ENCODE results near the gene OR2AJ1.

- TF ChIP-seq BACH2 (CRISPR knock-in tag; IDR thresholded peaks at IDR 0.05; ENCODE audit: borderline replicate concordance): no peak
- TF ChIP-seq, protein P1, sequence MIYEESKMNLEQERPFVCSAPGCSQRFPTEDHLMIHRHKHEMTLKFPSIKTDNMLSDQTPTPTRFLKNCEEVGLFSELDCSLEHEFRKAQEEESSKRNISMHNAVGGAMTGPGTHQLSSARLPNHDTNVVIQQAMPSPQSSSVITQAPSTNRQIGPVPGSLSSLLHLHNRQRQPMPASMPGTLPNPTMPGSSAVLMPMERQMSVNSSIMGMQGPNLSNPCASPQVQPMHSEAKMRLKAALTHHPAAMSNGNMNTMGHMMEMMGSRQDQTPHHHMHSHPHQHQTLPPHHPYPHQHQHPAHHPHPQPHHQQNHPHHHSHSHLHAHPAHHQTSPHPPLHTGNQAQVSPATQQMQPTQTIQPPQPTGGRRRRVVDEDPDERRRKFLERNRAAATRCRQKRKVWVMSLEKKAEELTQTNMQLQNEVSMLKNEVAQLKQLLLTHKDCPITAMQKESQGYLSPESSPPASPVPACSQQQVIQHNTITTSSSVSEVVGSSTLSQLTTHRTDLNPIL (CRISPR knock-in tag; IDR thresholded peaks at IDR 0.05; ENCODE audit: low read depth): no peak
- no peak for TF ChIP-seq ZFP3 (CRISPR knock-in tag; IDR thresholded peaks at IDR 0.05)
- TF ChIP-seq TCF4 (CRISPR knock-in tag; IDR thresholded peaks at IDR 0.05; ENCODE audit: borderline replicate concordance): no peak
- TF ChIP-seq CSDC2 (CRISPR knock-in tag; IDR thresholded peaks at IDR 0.05): no peak
- no peak for TF ChIP-seq ZC3H10 (CRISPR knock-in tag; IDR thresholded peaks at IDR 0.05)
- no peak for TF ChIP-seq ARNTL (CRISPR knock-in tag; IDR thresholded peaks at IDR 0.05; ENCODE audit: borderline replicate concordance, low read depth)
- no peak for TF ChIP-seq ZNF565 (CRISPR knock-in tag; conservative IDR thresholded peaks at IDR 0.05; ENCODE audit: low read depth)
- TF ChIP-seq RARB (CRISPR knock-in tag; IDR thresholded peaks at IDR 0.05): no peak
- TF ChIP-seq POU6F1 (CRISPR knock-in tag; IDR thresholded peaks at IDR 0.05; ENCODE audit: borderline replicate concordance, low read depth): no peak
Measured at GRCh38 chr1:247935781-247936180, 11.1 kb downstream of the OR2AJ1 start.

Measured in SK-N-SH treated with all-trans-retinoic acid at 6 μM for 48 hours (cell line).